Kidney (tissue), 14 donors: ENCODE measurements around the gene HLA-DPB1. TPM values are rescaled to one million over a fixed set of nuclear protein-coding genes. Genes with fewer than 3 reads are reported as not detected.

Source experiments
- DNase-seq, 5 donors: peaks; one replicate each; pipeline ENCODE4 v3.0.0-alpha.2; 2013 to 2020
- FAIRE-seq: peaks from 2 replicates; lab custom pipeline; 2012; peaks lifted over from hg19 to GRCh38; lab: Jason Lieb, UNC
- H3K27ac ChIP-seq, 2 donors: one replicate each; pipeline ENCODE4 v1.7.0; 2013; ENCODE audit warnings: low read depth in 2 of 2, low read length in 2 of 2, inconsistent platforms in 1 of 2
- H3K27me3 ChIP-seq: one replicate; pipeline ENCODE4 v1.7.1; 2013; ENCODE audit warnings: low read length, inconsistent platforms; ENCODE audit not compliant: control insufficient read depth, insufficient read depth
- H3K36me3 ChIP-seq, 3 donors: one replicate each; pipeline versions ENCODE4 v1.7.0 to v1.7.1; 2013; ENCODE audit warnings: low read length in 3 of 3, control low read depth in 1 of 3, inconsistent platforms in 1 of 3; ENCODE audit not compliant: insufficient read depth in 3 of 3, control insufficient read depth in 2 of 3
- H3K4me1 ChIP-seq, 3 donors: one replicate each; pipeline versions ENCODE4 v1.7.0 to v1.7.1; 2013; ENCODE audit warnings: low read length in 3 of 3, inconsistent platforms in 1 of 3, low read depth in 1 of 3; ENCODE audit not compliant: control insufficient read depth in 2 of 3, insufficient read depth in 2 of 3
- H3K4me3 ChIP-seq, 3 donors: one replicate each; pipeline versions ENCODE4 v1.7.0 to v1.8.1; 2013; ENCODE audit warnings: low read length in 3 of 3, control low read depth in 1 of 3, inconsistent platforms in 1 of 3
- H3K9ac ChIP-seq, 3 donors: one replicate each; pipeline versions ENCODE4 v1.7.0 to v1.7.1; 2013; ENCODE audit warnings: low read length in 3 of 3, control low read depth in 1 of 3, inconsistent platforms in 1 of 3
- H3K9me3 ChIP-seq, 3 donors: one replicate each; pipeline versions ENCODE4 v1.7.0 to v1.7.1; 2013; ENCODE audit warnings: low read length in 3 of 3, control low read depth in 1 of 3, inconsistent platforms in 1 of 3; ENCODE audit not compliant: control insufficient read depth in 2 of 3, insufficient read depth in 1 of 3
- CTCF ChIP-seq: IDR thresholded peaks from 3 replicates; pipeline ENCODE4 v1.5.1; 2012; ENCODE audit warnings: mild to moderate bottlenecking, moderate library complexity, borderline replicate concordance; ENCODE audit not compliant: insufficient read depth; ENCODE audit errors: extremely low read depth
- intact Hi-C: fragments of 100-400 bp; cut with DNase I; formaldehyde crosslinking; loops from one replicate; pipeline ENCODE4 v1.11.1; 2022
- polyA plus RNA-seq: library from polyadenylated mRNA; stranded (reverse); fragments of 350-450 nt; fragmentation: Illumina TruSeq; extraction: RNeasy Lipid Tissue Mini Kit (QIAGEN cat#74804); gene quantifications from one replicate; pipeline ENCODE4 v1.2.3, GENCODE V29; 2014; ENCODE audit warnings: low read depth, low replicate concordance; ENCODE audit not compliant: insufficient read depth
- total RNA-seq: library from RNA; stranded (reverse); fragmentation: NEBNext Ultra II Directional; extraction: Animal tissue kit (Norgen Biotek cat#: 25700); gene quantifications from one replicate; pipeline ENCODE4 v1.2.1, GENCODE V29; 2021
- donor health status: control.
- donor health status: control.
- donor health status: control.
- donor health status: control.
- donor health status: control.
- donor health status: DM: yes; HTN: yes; CAD: no.
- donor health status: Normal renal cell carcinoma (clear cell type).

Gene HLA-DPB1
- total and polyA plus RNA-seq, 2 donors from 2014 or later: 141 to 181 TPM

GRCh38 chr6:33075208-33075567, 602 bp upstream of the HLA-DPB1 start:
- no peaks in the 10 kb centered on the region for H3K27me3 ChIP-seq
- FAIRE-seq (no peak), DNase-seq (no peak)
- peaks cover 0 to 8% (median 0%) of the 10 kb centered on the region in 3 donors for H3K4me1 ChIP-seq
- TF ChIP-seq CTCF: no peak
- no peaks in the 10 kb centered on the region for H3K36me3 ChIP-seq
- peak overlapping the region; percentile 60 to 80 for H3K27ac ChIP-seq
- H3K4me3 ChIP-seq: no peak overlapping the region
- intact Hi-C loops: no loop called here
- no peak overlapping the region for H3K9ac ChIP-seq
- no peaks in the 10 kb centered on the region for H3K9me3 ChIP-seq

- Histone ChIP-seq H3K4me1 (peaks cover 0 to 8% (median 0%) of the 10 kb centered on the region in 3 donors), H3K9ac (peak overlapping the region in 1 of 3 donors; percentile 67), H3K36me3 (no peaks in the 10 kb centered on the region), H3K4me3 (peak overlapping the region in 2 of 3 donors; percentile 59 to 60), H3K27ac (peak overlapping the region; percentile 74 to 84), H3K27me3 (no peaks in the 10 kb centered on the region), H3K9me3 (no peaks in the 10 kb centered on the region)
- DNase-seq (no peak), FAIRE-seq (no peak)
- intact Hi-C loops: no loop called here
- TF ChIP-seq CTCF: no peak
Observed at GRCh38 chr6:33076406-33076934, 680 bp downstream of the HLA-DPB1 start.

GRCh38 chr6:33077908-33078307, 2.1 kb downstream of the HLA-DPB1 start:
- no peak for TF ChIP-seq CTCF
- H3K9ac ChIP-seq: no peak overlapping the region
- H3K4me3 ChIP-seq: peak overlapping the region in 1 of 3 donors; percentile 3
- H3K27ac ChIP-seq: no peak overlapping the region
- no peaks in the 10 kb centered on the region for H3K9me3 ChIP-seq
- H3K27me3 ChIP-seq: no peaks in the 10 kb centered on the region
- FAIRE-seq: no peak
- no peaks in the 10 kb centered on the region for H3K36me3 ChIP-seq
- peaks cover 0 to 4% (median 0%) of the 10 kb centered on the region in 3 donors for H3K4me1 ChIP-seq
- intact Hi-C loops: no loop called here
- DNase-seq: no peak

- no peaks in the 10 kb centered on the region for H3K27me3 ChIP-seq
- no peaks in the 10 kb centered on the region for H3K36me3 ChIP-seq
- FAIRE-seq (no peak), DNase-seq (peak in 1 of 5 donors; percentile 24)
- no peak overlapping the region for H3K27ac ChIP-seq
- no peak overlapping the region for H3K4me3 ChIP-seq
- TF ChIP-seq CTCF: no peak
- H3K9me3 ChIP-seq: no peaks in the 10 kb centered on the region
- no peak overlapping the region for H3K9ac ChIP-seq
- peaks cover 0 to 4% (median 0%) of the 10 kb centered on the region in 3 donors for H3K4me1 ChIP-seq
- intact Hi-C loops: no loop called here
Observed at GRCh38 chr6:33078442-33078841, 2.7 kb downstream of the HLA-DPB1 start.
